HepG2 (cell line): Measurements from ENCODE around the gene PRICKLE3. TPM values are rescaled to one million over a fixed set of nuclear protein-coding genes. Genes with fewer than 3 reads are reported as not detected.

Experiments used
- ARID2 ChIP-seq: sonication (generic); formaldehyde crosslinking; IDR thresholded peaks from 2 replicates; pipeline ENCODE4 v1.8.1; 2022; ENCODE audit warnings: mild to moderate bottlenecking, missing genetic modification reagents, borderline replicate concordance
- ATAD3A ChIP-seq: sonication (generic); formaldehyde crosslinking; IDR thresholded peaks from 2 replicates; pipeline ENCODE4 v1.4.0; 2020; ENCODE audit warnings: missing genetic modification reagents
- BCL6 ChIP-seq: IDR thresholded peaks from 2 replicates; pipeline ENCODE4 v1.6.1; 2016; ENCODE audit warnings: missing genetic modification reagents, missing compliant biosample characterization
- BRD4 ChIP-seq: sonication (generic); formaldehyde crosslinking; IDR thresholded peaks from 2 replicates; pipeline ENCODE4 v1.4.0; 2020; ENCODE audit warnings: missing genetic modification reagents
- ELF4 ChIP-seq: sonication (generic); formaldehyde crosslinking; IDR thresholded peaks from 2 replicates; pipeline ENCODE4 v1.5.0; 2020; ENCODE audit warnings: missing genetic modification reagents, mild to moderate bottlenecking, moderate library complexity, borderline replicate concordance
- GATA4 ChIP-seq: sonication (generic); IDR thresholded peaks from 2 replicates; pipeline ENCODE4 v1.6.1; 2016; ENCODE audit warnings: antibody characterized with exemption, low read depth, borderline replicate concordance
- GPN1 ChIP-seq: sonication (generic); formaldehyde crosslinking; IDR thresholded peaks from 2 replicates; pipeline ENCODE4 v1.5.1; 2020; ENCODE audit warnings: missing genetic modification reagents, borderline replicate concordance
- HNF4A ChIP-seq: sonication (generic); formaldehyde crosslinking; IDR thresholded peaks from 2 replicates; pipeline ENCODE4 v1.4.0; 2020; ENCODE audit warnings: missing genetic modification reagents
- MED8 ChIP-seq: sonication (generic); formaldehyde crosslinking; IDR thresholded peaks from 2 replicates; pipeline ENCODE4 v1.8.1; 2023; ENCODE audit warnings: mild to moderate bottlenecking, missing genetic modification reagents; ENCODE audit not compliant: insufficient replicate concordance
- NFIB ChIP-seq: sonication (generic); formaldehyde crosslinking; IDR thresholded peaks from 2 replicates; pipeline ENCODE4 v1.9.0; 2021; ENCODE audit warnings: missing genetic modification reagents, mild to moderate bottlenecking, borderline replicate concordance
- PHF8 ChIP-seq: sonication (generic); formaldehyde crosslinking; IDR thresholded peaks from 2 replicates; pipeline ENCODE4 v1.5.0; 2020; ENCODE audit warnings: missing genetic modification reagents
- RARG ChIP-seq: sonication (generic); formaldehyde crosslinking; IDR thresholded peaks from 2 replicates; pipeline ENCODE4 v1.4.0; 2020; ENCODE audit warnings: low read depth, mild to moderate bottlenecking, missing genetic modification reagents
- RBM39 ChIP-seq: fragments of 200-400 bp; formaldehyde crosslinking; IDR thresholded peaks from one replicate; pipeline ENCODE4 v1.6.1; 2018; ENCODE audit warnings: antibody characterized with exemption, mild to moderate bottlenecking, low read depth, low read length; ENCODE audit not compliant: poor library complexity, severe bottlenecking
- SMARCC2 ChIP-seq: fragments of 450-650 bp; IDR thresholded peaks from 2 replicates; pipeline ENCODE4 v1.6.1; 2017; ENCODE audit warnings: antibody characterized with exemption, mild to moderate bottlenecking
- SOX6 ChIP-seq, 2 experiments: fragments of 450-650 bp in 1 of 2; sonication (generic) in 1 of 2; formaldehyde crosslinking in 1 of 2; IDR thresholded peaks; 2 replicates each; pipeline versions ENCODE4 v1.4.0 to v1.6.1; 2017 to 2020; ENCODE audit warnings: antibody characterized with exemption in 1 of 2, mild to moderate bottlenecking in 1 of 2, missing genetic modification reagents in 1 of 2
- SPEN ChIP-seq: sonication (generic); formaldehyde crosslinking; IDR thresholded peaks from 2 replicates; pipeline ENCODE4 v1.5.1; 2020; ENCODE audit warnings: low read depth, mild to moderate bottlenecking, missing genetic modification reagents
- SRY ChIP-seq: sonication (generic); formaldehyde crosslinking; IDR thresholded peaks from 2 replicates; pipeline ENCODE4 v1.8.0; 2022; ENCODE audit warnings: mild to moderate bottlenecking, missing genetic modification reagents
- SSRP1 ChIP-seq: IDR thresholded peaks from 2 replicates; pipeline ENCODE4 v1.6.1; 2016; ENCODE audit warnings: control low read depth
- TEAD3 ChIP-seq: optimal IDR thresholded peaks from 2 replicates; pipeline ENCODE3; 2016; ENCODE audit warnings: borderline replicate concordance
- ZNF33B ChIP-seq: sonication (generic); formaldehyde crosslinking; IDR thresholded peaks from 2 replicates; pipeline ENCODE4 v1.5.1; 2020; ENCODE audit warnings: mild to moderate bottlenecking, missing genetic modification reagents
- ZNF484 ChIP-seq: sonication (generic); formaldehyde crosslinking; IDR thresholded peaks from 2 replicates; pipeline ENCODE4 v1.5.1; 2020; ENCODE audit warnings: mild to moderate bottlenecking, low read depth, missing genetic modification reagents, borderline replicate concordance
- ZNF547 ChIP-seq: sonication (generic); formaldehyde crosslinking; IDR thresholded peaks from 2 replicates; pipeline ENCODE4 v1.5.1; 2020; ENCODE audit warnings: mild to moderate bottlenecking, missing genetic modification reagents
- ZNF569 ChIP-seq: sonication (generic); formaldehyde crosslinking; IDR thresholded peaks from 2 replicates; pipeline ENCODE4 v1.5.0; 2020; ENCODE audit warnings: mild to moderate bottlenecking, missing genetic modification reagents, moderate library complexity, borderline replicate concordance
- ZNF615 ChIP-seq: sonication (generic); formaldehyde crosslinking; IDR thresholded peaks from 2 replicates; pipeline ENCODE4 v1.5.0; 2020; ENCODE audit warnings: mild to moderate bottlenecking, missing genetic modification reagents, borderline replicate concordance
- ZNF629 ChIP-seq: sonication (generic); formaldehyde crosslinking; conservative IDR thresholded peaks from 2 replicates; pipeline ENCODE4 v1.5.0; 2020; ENCODE audit warnings: missing genetic modification reagents
- ZNF652 ChIP-seq: IDR thresholded peaks from 2 replicates; pipeline ENCODE4 v1.6.1; 2016; ENCODE audit warnings: low read depth, borderline replicate concordance
- ZNF83 ChIP-seq: sonication (generic); formaldehyde crosslinking; IDR thresholded peaks from 2 replicates; pipeline ENCODE4 v1.4.0; 2020; ENCODE audit warnings: missing genetic modification reagents, mild to moderate bottlenecking, borderline replicate concordance
- polyA plus RNA-seq, 8 experiments: library from polyadenylated mRNA; depleted of rRNA in 3 of 8; stranded (reverse) in 7 of 8; unstranded in 1 of 8; fragments of >200 nt; fragmentation: Illumina TruSeq in 4 of 8; extraction: Trizol in 4 of 8; gene quantifications; 2 replicates each; pipeline versions ENCODE4 v1.2.1 to v1.2.3, GENCODE V29; 2011 to 2016; ENCODE audit warnings: low read depth in 4 of 8, missing spikeins in 1 of 8, mixed read lengths in 1 of 8; ENCODE audit not compliant: insufficient read depth in 1 of 8
- total RNA-seq, 5 experiments: library from RNA; depleted of rRNA; stranded (reverse); fragments of >200 nt; fragmentation: Illumina TruSeq; extraction: Trizol; gene quantifications; 2 replicates each; pipeline ENCODE4 v1.2.3, GENCODE V29; 2016; ENCODE audit warnings: low read depth in 1 of 5
- TF ChIP-seq, protein P1 (sequence below): sonication (generic); formaldehyde crosslinking; IDR thresholded peaks from 2 replicates; pipeline ENCODE4 v1.4.0; 2020; ENCODE audit warnings: missing genetic modification reagents, mild to moderate bottlenecking, borderline replicate concordance
- TF ChIP-seq, protein P2 (sequence below): sonication (generic); formaldehyde crosslinking; IDR thresholded peaks from 2 replicates; pipeline ENCODE4 v1.8.0; 2023; ENCODE audit warnings: mild to moderate bottlenecking, missing genetic modification reagents

PRICKLE3 gene
- total and polyA plus RNA-seq, 2 of the 13 experiments (the other 11 are each of a cell fraction or from before 2014, with no cell fraction given), result 2.6 TPM

DNA sequence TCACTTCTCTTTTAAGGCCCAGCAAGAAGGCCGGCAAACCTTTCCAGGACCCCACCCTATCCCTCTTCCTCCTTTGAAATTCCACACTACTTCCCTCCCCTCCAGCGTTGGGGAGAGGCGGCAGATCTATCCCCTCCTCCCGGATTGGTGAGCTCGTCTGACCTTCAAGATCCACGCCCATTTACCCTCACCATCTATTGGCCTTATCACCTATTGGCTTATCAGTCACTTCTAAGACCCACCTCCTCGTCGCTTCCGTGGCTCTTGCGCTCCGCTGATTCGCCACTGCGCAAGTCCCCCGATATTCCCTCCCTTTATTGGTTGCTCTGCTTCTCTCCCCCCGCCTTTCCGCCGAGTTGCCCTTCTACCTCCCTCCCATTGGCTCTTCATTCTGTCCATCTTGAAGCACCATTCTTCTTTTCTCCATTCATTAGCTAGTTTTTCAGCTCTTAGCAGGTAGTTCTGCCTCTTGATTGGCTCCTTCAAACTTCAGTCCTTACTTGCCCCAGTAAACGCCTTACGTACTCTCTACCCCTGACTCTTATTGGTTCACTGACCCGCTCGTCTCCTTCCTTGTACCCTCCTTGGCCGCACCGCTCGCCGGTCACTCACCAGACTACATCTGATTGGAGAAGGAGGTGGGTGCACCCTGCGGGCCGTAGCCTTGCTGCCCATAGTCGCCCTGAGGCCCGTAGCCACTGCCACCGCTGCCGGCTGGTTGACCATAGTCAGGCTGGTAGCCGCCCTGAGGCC is 4.8 kb upstream of the PRICKLE3 start (continued):
- TF ChIP-seq SPEN (CRISPR knock-in tag) (0 out of 2 replicates have a peak, but pooled peaks have one; percentile 17), SSRP1 (CRISPR knock-in tag) (no peak), RARG (CRISPR knock-in tag) (no peak), SMARCC2 (no peak), ZNF615 (CRISPR knock-in tag) (no peak), BCL6 (CRISPR knock-in tag) (no peak), ZNF83 (CRISPR knock-in tag) (no peak), HNF4A (CRISPR knock-in tag) (no peak), ARID2 (CRISPR knock-in tag) (no peak), NFIB (CRISPR knock-in tag) (no peak), ATAD3A (CRISPR knock-in tag) (no peak), ZNF652 (no peak), PHF8 (peak; percentile 85), SRY (no peak), ZNF33B (no peak), TEAD3 (no peak), ZNF547 (CRISPR knock-in tag) (no peak), BRD4 (no peak), RBM39 (no peak), MED8 (CRISPR knock-in tag) (no peak), GATA4 (no peak), ZNF629 (CRISPR knock-in tag) (no peak), GPN1 (CRISPR knock-in tag) (no peak), ZNF484 (no peak), SOX6 (IDR thresholded peaks at IDR 0.05) (no peak), SOX6 (CRISPR knock-in tag; IDR thresholded peaks at IDR 0.05) (no peak; the same call in 1 of the 2 replicates), ELF4 (CRISPR knock-in tag) (no peak), ZNF569 (CRISPR knock-in tag) (no peak)
- TF ChIP-seq, protein P1, sequence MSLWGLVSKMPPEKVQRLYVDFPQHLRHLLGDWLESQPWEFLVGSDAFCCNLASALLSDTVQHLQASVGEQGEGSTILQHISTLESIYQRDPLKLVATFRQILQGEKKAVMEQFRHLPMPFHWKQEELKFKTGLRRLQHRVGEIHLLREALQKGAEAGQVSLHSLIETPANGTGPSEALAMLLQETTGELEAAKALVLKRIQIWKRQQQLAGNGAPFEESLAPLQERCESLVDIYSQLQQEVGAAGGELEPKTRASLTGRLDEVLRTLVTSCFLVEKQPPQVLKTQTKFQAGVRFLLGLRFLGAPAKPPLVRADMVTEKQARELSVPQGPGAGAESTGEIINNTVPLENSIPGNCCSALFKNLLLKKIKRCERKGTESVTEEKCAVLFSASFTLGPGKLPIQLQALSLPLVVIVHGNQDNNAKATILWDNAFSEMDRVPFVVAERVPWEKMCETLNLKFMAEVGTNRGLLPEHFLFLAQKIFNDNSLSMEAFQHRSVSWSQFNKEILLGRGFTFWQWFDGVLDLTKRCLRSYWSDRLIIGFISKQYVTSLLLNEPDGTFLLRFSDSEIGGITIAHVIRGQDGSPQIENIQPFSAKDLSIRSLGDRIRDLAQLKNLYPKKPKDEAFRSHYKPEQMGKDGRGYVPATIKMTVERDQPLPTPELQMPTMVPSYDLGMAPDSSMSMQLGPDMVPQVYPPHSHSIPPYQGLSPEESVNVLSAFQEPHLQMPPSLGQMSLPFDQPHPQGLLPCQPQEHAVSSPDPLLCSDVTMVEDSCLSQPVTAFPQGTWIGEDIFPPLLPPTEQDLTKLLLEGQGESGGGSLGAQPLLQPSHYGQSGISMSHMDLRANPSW (CRISPR knock-in tag), result no peak
- TF ChIP-seq, protein P2, sequence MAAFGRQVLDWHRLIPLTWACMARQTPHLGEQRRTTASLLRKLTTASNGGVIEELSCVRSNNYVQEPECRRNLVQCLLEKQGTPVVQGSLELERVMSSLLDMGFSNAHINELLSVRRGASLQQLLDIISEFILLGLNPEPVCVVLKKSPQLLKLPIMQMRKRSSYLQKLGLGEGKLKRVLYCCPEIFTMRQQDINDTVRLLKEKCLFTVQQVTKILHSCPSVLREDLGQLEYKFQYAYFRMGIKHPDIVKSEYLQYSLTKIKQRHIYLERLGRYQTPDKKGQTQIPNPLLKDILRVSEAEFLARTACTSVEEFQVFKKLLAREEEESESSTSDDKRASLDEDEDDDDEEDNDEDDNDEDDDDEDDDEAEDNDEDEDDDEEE (CRISPR knock-in tag), result no peak
